ENCODE measurements around the gene BCAN.

The BCAN gene

DNA sequence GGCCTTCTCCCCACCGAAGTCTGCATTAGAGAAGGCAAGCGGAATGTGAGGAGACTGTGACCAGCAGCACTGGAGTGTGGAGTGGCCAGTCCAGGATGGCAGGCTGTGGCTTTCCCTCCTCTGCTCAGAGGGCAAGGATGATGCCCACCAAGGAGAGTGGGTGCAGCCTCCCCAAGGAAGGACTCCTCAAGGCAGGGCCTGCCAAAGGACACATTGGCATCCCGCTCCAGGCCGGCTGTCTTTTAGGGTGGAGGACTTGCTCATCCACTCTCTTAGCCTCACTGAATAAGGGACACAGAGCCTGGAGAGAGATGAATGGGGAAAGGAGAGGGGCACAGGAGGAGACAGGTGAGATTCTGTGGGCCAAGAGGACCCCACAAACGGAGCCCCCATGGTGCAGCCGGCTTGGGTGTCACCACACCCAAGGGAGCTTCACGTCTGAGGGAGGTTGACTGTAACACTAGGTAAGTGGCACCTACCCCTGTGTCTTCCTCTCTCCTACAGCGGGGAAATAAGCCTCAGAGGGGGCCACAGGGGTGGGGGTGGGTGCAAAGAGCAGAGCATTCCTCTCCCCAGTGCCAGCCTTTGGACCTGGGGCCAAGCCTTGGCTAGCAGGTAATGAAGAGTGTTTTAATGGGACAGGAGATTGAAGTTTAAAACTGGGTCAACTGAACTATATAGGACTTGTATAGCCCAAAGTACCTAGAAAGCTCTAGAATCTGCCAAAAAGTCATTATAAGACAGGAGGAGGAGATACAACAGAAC, 39.5 kb downstream of the BCAN start:
- DNase-seq, result no peak

DNA sequence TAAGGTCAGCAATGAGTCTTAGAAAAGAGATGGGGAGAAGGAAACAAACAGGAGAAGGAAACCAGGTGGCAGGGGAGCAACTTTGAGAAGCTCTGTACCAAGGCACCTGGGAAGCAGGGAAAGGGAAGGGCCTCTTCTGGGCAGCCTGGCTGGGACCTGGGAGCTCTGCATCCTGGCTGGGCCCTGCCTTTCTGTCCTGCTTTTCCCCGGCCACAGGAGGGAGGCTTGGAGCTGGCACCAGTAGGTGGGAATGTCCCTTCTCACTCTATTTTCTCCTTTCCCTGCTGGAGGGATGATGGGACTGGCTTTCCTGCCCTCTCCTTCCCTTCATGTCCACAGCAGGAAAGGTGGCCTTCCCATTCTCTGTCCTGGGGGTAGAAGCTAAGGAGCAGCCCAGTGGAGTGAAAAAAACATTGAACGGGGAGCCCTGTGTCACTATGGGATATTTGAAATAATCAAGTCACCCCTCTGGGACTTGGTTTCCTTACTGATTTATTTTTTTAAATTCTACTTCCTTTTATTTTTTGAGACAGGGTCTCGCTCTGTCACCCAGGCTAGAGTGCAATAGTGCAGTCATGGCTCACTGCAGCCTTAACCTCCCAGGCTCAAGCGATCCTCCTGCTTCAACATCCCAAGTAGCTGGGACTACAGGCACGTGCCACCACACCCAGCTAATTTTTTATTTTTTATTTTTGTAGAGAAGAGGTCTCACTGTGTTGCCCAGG, 40.4 kb downstream of the BCAN start:
- DNase-seq, result no peak

GRCh38 chr1:156684227-156684782, 42.4 kb downstream of the BCAN start:
- DNase-seq, result peak; percentile 64

GRCh38 chr1:156689035-156689952, 47.4 kb downstream of the BCAN start:
- peak; percentile 85 for DNase-seq

DNA sequence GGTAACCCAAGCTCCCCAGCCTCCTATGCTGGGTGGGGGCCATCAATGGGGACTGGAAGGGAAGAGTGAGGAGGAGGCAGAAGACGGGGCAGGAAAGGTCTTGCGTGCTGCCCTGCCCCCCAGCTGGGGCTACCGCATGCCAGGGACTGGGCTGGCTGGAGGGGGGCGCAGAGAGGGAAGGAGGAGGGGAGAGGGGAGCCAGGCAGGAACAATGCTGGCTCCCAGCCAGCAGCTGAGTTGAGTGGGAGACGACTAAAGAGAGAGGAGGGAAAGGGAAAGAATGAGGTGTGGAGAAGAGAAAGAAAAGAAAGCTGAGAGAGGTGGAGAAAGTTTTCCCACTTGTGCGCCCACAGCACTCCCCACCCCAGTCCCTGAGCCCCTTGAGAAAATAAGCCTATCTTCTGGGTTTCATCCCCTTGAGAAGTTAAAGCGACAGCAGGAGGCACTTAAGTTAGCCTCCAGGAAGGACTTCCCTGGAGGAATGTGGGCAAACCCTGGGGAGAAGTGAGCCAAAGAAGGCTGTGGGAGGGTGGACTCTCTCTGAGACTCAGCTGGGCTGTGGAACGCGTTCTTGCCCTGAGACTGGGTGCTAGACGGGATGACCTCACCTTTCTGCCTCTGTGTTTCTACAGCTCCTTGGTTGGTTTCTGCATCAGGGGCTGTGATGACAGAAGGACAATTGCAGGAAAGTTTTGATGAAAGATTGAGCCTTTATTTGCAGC, 48.2 kb downstream of the BCAN start:
- peak; percentile 41 for DNase-seq

DNA sequence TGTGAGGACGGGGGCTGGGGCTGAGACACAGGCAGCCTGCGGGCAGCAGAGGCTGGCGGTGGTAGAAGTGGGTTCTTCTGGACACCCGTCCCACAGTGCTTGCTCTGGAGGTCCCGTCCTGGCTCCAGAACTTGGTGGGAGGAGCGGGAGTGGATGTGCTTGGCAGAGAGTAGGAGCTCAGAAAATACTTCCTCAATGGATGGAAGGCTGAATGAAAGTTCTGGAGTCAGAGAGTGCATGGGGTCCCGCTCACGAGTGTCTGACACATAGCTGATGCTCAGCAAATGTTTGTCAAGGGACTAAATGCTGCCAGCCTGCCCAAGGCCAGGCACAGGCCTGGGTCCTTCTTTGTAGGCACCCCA, 48.7 kb downstream of the BCAN start:
- no peak for DNase-seq

DNA sequence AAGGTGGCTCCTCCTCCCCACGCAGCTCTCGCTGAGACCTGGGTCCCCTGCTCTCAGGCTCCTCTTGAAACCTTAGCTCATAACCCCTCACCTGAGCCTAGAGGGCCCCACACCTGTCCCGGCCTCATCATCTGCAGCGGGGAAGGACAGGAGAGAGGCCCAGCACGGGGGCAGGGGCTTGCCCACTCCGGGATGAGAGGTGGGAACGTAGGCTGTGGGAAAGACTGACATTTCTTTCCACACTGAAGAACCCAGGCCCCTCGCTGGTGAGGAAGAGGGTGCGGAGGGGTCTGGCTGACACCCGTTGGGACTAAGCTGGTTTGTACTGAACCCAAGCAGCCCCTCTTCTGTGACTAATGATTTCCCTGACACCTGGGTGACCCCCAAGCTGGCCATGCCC, 49.3 kb downstream of the BCAN start:
- no peak for DNase-seq

GRCh38 chr1:156691665-156692440, 49.9 kb downstream of the BCAN start:
- peak; percentile 63 for DNase-seq

- no peak for DNase-seq
These were observed 50.6 kb downstream of the BCAN start for GRCh38 chr1:156692441-156692924.

DNA sequence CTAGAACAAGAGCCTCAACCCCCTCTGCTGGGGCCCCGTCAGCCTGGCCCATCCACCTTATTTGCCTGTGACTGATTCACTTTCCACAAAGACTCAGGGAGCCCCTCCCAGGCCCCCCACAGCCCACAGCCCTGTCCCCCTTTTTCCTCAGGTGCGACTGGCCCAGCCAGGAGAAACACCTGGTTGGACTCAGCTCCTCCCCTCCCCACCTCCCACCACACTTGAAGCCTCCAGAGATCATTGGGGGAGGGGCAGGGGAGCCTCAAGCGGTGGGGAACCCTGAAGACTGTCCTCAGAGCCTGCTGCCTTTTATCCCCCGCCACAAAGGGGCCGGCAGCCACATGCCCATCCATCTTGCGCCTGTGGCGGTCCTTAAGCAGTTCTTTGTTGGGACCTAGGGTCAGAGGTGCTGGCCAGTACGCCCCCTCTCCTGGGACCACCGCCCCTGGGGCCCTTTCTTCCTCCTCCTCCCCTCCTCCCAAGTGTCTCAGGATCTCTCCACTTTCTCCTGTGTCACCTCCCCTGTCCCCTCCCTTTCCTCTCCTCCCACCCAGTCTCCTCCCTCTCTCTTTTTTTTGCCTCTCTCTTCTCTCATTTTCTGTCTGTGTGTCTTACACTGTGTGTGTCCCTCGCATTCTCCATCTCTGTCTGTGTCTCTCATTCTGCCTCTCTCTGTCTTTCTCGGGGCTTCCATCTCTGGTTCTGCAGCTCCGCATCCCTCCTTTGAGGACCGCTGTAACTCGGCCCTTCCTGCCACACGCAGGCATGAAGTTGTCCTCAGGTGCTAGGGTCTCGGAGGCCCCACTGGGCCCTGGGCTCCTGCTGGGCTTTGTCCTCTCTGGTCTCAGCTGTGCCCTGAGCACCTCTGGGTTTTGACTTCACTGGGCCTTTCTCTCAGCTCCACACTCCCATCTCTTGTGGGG, 51.3 kb downstream of the BCAN start:
- peak; percentile 74 for DNase-seq

DNA sequence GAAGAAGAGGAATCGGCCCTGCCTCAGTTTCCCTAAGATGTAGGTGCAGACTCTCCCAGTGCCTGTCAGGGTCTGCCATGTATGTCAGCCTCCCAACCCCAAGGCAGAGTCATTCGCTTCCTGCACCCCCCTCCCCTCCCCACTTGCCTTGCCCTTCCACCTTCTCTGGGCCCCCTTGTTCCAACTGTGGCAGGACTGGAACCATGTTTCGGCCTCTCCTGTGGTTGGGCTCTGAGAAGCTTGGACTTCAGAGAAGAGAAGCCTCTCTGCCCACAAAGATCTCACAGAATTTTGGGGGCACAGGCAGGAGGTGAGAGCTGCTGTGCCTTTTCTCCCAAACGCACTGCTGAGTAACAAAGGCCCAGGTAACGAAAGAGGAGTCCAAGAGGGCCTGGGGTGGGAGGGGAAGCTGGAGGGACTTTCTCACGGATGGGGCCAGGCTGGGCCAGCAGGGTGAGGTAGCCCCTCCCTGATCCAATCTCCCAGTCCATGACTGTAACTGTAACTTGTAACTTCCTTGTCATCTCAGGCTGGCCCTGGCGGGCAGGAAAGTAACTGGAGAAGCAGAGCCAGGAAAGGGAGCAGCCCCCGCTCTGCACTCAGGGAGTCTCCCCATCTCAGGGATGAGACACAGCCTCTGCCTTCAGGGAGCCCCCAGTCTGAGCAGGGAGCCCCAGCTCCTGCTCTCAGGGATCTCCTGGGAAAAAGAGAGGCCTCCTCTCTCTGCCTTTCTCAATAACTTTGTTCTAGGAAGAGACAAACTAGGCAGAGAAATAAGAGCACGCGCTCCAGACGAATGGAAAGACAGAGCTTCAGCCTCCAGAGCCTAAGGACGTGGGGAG, 52.2 kb downstream of the BCAN start:
- peak; percentile 54 for DNase-seq

DNA sequence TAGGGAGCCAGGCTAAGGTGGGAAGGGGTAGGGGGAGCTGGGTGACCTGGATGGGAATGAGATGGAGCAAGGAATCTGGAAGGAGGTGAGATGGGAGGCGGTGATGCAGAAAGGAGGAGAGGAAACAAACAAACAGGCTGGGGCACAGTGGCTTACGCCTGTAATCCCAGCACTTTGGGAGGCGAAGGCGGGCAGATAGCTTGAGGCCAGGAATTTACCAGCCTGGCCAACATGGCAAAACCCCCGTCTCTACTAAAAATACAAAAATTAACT, 52.7 kb downstream of the BCAN start:
- DNase-seq, result no peak

- no peak for DNase-seq
These were observed 54.8 kb downstream of the BCAN start for GRCh38 chr1:156696755-156697154.

- DNase-seq, result no peak
These were observed 55.6 kb downstream of the BCAN start for GRCh38 chr1:156697481-156697880.

DNA sequence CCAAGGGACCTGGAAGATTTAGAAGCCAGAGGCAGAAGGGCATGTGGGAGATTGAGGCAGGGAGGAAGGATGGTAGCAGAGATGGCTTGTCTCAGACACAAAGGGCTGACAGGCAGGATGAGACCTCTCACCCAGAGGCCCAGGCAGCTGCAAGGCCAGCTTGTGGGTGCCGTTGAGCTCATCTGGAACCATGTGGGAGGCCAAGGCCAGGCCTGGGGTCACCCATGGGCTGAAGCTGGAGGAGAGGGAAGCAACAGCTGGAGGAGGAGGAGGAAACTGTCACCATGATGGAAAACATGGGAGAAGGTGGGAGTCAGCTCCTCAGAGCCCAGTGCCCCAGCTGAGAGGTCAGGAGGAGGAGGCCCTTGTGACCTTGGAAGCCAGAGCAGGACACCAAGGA, 57.1 kb downstream of the BCAN start:
- no peak for DNase-seq

GRCh38 chr1:156700736-156701531, 59.0 kb downstream of the BCAN start:
- DNase-seq, result no peak

- DNase-seq, result no peak
These were observed 61.4 kb downstream of the BCAN start for GRCh38 chr1:156703336-156703735.

- peak; percentile 37 for DNase-seq
These were observed 61.8 kb downstream of the BCAN start for GRCh38 chr1:156703741-156704140.

Data from fibroblast of skin of right biceps (primary cell).